Keratinocyte (primary cell): ENCODE measurements around the gene OR6K2. TPM values are rescaled to one million over a fixed set of nuclear protein-coding genes. Genes with fewer than 3 reads are reported as not detected.

ENCODE experiments used
- DNase-seq: peaks from one replicate; pipeline ENCODE4 v3.0.0-alpha.2; 2011; ENCODE audit warnings: low read depth, missing footprints, low spot score
- FAIRE-seq: peaks from 2 replicates; lab custom pipeline; 2011; peaks lifted over from hg19 to GRCh38; lab: Jason Lieb, UNC
- H2AFZ ChIP-seq: 2 replicates; pipeline ENCODE4 v1.6.0; 2012; ENCODE audit warnings: low read length, control low read depth, inconsistent platforms; ENCODE audit not compliant: control insufficient read depth
- H3K27ac ChIP-seq: 2 replicates; pipeline ENCODE4 v1.5.1; 2011; ENCODE audit warnings: low read length; ENCODE audit not compliant: control insufficient read depth, insufficient read depth
- H3K27me3 ChIP-seq: 3 replicates; pipeline ENCODE4 v1.6.0; 2011; ENCODE audit warnings: low read length; ENCODE audit not compliant: control insufficient read depth, insufficient read depth; ENCODE audit errors: extremely low read depth
- H3K36me3 ChIP-seq, 2 experiments: 2 replicates in 1 of 2; 3 replicates in 1 of 2; pipeline ENCODE4 v1.5.1; 2011; ENCODE audit warnings: low read length in 2 of 2, mild to moderate bottlenecking in 1 of 2; ENCODE audit not compliant: control insufficient read depth in 2 of 2, insufficient read depth in 2 of 2; ENCODE audit errors: extremely low read depth in 1 of 2
- H3K4me1 ChIP-seq: 3 replicates; pipeline ENCODE4 v1.5.1; 2011; ENCODE audit warnings: low read length; ENCODE audit not compliant: control insufficient read depth, insufficient read depth; ENCODE audit errors: extremely low read depth
- H3K4me2 ChIP-seq: 3 replicates; pipeline ENCODE4 v1.6.0; 2011; ENCODE audit warnings: low read depth, low read length; ENCODE audit not compliant: control insufficient read depth, insufficient read depth; ENCODE audit errors: extremely low read depth
- H3K4me3 ChIP-seq, 3 experiments: fragments of 200-600 bp in 1 of 3; sonication (generic) in 1 of 3; 2 replicates in 2 of 3; 3 replicates in 1 of 3; pipeline ENCODE4 v1.5.1; 2011 to 2016; ENCODE audit warnings: low read length in 3 of 3, mild to moderate bottlenecking in 3 of 3, control low read depth in 2 of 3, inconsistent platforms in 1 of 3, low read depth in 1 of 3, mixed read lengths in 1 of 3, mixed run types in 1 of 3, moderate library complexity in 1 of 3; ENCODE audit not compliant: control insufficient read depth in 2 of 3, insufficient read depth in 2 of 3; ENCODE audit errors: extremely low read depth in 1 of 3
- H3K79me2 ChIP-seq: 2 replicates; pipeline ENCODE4 v1.6.0; 2012; ENCODE audit warnings: low read length; ENCODE audit not compliant: control insufficient read depth, insufficient read depth
- H3K9ac ChIP-seq: 3 replicates; pipeline ENCODE4 v1.6.0; 2011; ENCODE audit warnings: low read length; ENCODE audit not compliant: control insufficient read depth, insufficient read depth; ENCODE audit errors: extremely low read depth
- H3K9me1 ChIP-seq: 3 replicates; pipeline ENCODE4 v1.6.0; 2011; ENCODE audit warnings: low read length; ENCODE audit not compliant: control insufficient read depth, insufficient read depth; ENCODE audit errors: extremely low read depth
- H3K9me3 ChIP-seq: 2 replicates; pipeline ENCODE4 v1.5.1; 2012; ENCODE audit warnings: low read depth, low read length; ENCODE audit not compliant: control insufficient read depth
- H4K20me1 ChIP-seq: 3 replicates; pipeline ENCODE4 v1.6.0; 2011; ENCODE audit warnings: low read length; ENCODE audit not compliant: control insufficient read depth, insufficient read depth; ENCODE audit errors: extremely low read depth
- EZH2 ChIP-seq: IDR thresholded peaks from one replicate; pipeline ENCODE4 v1.6.1; 2012; ENCODE audit warnings: inconsistent platforms, mild to moderate bottlenecking, low read length, moderate library complexity
- dilution Hi-C: fragments of 300-500 bp; cut with MboI; formaldehyde crosslinking; loops from one replicate; pipeline ENCODE4 v1.7.0; 2020; ENCODE audit warnings: low sequenced_read_pairs; ENCODE audit not compliant: extremely low pct_ligation_motif_present
- polyA plus RNA-seq, 5 experiments: library from polyadenylated mRNA; depleted of rRNA in 3 of 5; stranded (reverse) in 3 of 5; stranded (forward) in 1 of 5; unstranded in 1 of 5; fragments of >200 nt; gene quantifications; 1 replicate in 1 of 5; 2 replicates in 3 of 5; 3 replicates in 1 of 5; pipeline versions ENCODE4 v1.2.1 to v1.2.3, GENCODE V29; 2011 to 2012; ENCODE audit warnings: missing spikeins in 2 of 5, low read depth in 1 of 5, low replicate concordance in 1 of 5
- TF ChIP-seq, protein P1 (sequence below), 3 experiments: IDR thresholded peaks in 1 of 3; conservative IDR thresholded peaks in 1 of 3; optimal IDR thresholded peaks in 1 of 3; 2 replicates in 2 of 3; 3 replicates in 1 of 3; pipeline versions ENCODE3 to v1.5.1; 2011; ENCODE audit warnings: low read length in 3 of 3, mild to moderate bottlenecking in 3 of 3, moderate library complexity in 2 of 3, control low read depth in 1 of 3, inconsistent platforms in 1 of 3; ENCODE audit not compliant: insufficient read depth in 2 of 3; ENCODE audit errors: extremely low read depth in 1 of 3

OR6K2 gene
- polyA plus RNA-seq, 1 donor (not counting 4 experiments of a cell fraction or from before 2014, with no cell fraction given) = not detected

- Histone ChIP-seq H3K27ac (no peak within 1 kb of the TSS), H3K9me1 (no peaks in the 10 kb centered on the region), H3K4me1 (no peaks in the 10 kb centered on the region), H3K27me3 (no peaks in the 10 kb centered on the region), H2AFZ (no peak within 1 kb of the TSS), H3K4me3 (no peak within 1 kb of the TSS), H3K9me3 (no peaks in the 10 kb centered on the region), H3K4me2 (no peak within 1 kb of the TSS), H4K20me1 (no peaks in the 10 kb centered on the region), H3K79me2 (no peaks in the 10 kb centered on the region), H3K36me3 (no peaks in the 10 kb centered on the region), H3K9ac (no peak within 1 kb of the TSS)
- FAIRE-seq (no peak), DNase-seq (no peak)
- dilution Hi-C loops = no loop called here
- TF ChIP-seq, protein P1, sequence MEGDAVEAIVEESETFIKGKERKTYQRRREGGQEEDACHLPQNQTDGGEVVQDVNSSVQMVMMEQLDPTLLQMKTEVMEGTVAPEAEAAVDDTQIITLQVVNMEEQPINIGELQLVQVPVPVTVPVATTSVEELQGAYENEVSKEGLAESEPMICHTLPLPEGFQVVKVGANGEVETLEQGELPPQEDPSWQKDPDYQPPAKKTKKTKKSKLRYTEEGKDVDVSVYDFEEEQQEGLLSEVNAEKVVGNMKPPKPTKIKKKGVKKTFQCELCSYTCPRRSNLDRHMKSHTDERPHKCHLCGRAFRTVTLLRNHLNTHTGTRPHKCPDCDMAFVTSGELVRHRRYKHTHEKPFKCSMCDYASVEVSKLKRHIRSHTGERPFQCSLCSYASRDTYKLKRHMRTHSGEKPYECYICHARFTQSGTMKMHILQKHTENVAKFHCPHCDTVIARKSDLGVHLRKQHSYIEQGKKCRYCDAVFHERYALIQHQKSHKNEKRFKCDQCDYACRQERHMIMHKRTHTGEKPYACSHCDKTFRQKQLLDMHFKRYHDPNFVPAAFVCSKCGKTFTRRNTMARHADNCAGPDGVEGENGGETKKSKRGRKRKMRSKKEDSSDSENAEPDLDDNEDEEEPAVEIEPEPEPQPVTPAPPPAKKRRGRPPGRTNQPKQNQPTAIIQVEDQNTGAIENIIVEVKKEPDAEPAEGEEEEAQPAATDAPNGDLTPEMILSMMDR (optimal IDR thresholded peaks at IDR 0.05 in 1 of 3, IDR thresholded peaks at IDR 0.05 in 1 of 3, conservative IDR thresholded peaks at IDR 0.05 in 1 of 3; ENCODE audit: extremely low read depth in 1 of 3, insufficient read depth in 2 of 3, low read length in 3 of 3) = no peak
- no peak for TF ChIP-seq EZH2
Observed at GRCh38 chr1:158686111-158687009, 14.1 kb downstream of the OR6K2 start, which contains the start of gene SPTA1. Gene SPTA1 (minus strand): TSS chr1:158686715. CDS start chr1:158686517, 198 bp downstream.

DNA sequence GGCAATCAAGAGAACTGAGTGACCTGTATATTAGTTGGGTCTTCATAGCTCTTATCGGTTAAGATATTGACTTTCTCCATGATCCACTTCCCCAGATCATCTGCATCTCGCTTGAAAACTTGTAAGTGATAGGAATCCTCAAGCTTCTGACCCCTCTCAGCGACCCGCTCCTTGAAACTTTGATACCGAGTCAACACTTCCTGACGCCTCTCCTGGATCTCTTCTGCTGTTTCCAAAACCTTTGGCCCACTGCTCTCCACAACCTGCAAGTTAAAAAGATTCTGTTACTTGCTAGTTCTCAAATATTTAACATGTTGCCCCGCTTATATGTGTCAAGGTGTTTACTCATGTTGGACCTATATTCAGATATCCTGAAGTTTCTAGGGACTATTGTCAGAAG is 15.4 kb downstream of the OR6K2 start:
- Histone ChIP-seq H4K20me1 (no peaks in the 10 kb centered on the region), H3K9me3 (no peaks in the 10 kb centered on the region), H3K4me1 (no peaks in the 10 kb centered on the region), H3K9me1 (no peaks in the 10 kb centered on the region), H2AFZ (no peak overlapping the region), H3K27ac (no peak overlapping the region), H3K9ac (no peak overlapping the region), H3K4me3 (no peak overlapping the region), H3K27me3 (no peaks in the 10 kb centered on the region), H3K79me2 (no peaks in the 10 kb centered on the region), H3K4me2 (no peak overlapping the region), H3K36me3 (no peaks in the 10 kb centered on the region)
- FAIRE-seq (no peak), DNase-seq (no peak)
- dilution Hi-C loops = no loop called here
- TF ChIP-seq, protein P1 (optimal IDR thresholded peaks at IDR 0.05 in 1 of 3, IDR thresholded peaks at IDR 0.05 in 1 of 3, conservative IDR thresholded peaks at IDR 0.05 in 1 of 3; ENCODE audit: extremely low read depth in 1 of 3, insufficient read depth in 2 of 3, low read length in 3 of 3) = no peak
- no peak for TF ChIP-seq EZH2
